ENCODE data around the gene MED25.

Gene MED25

DNA sequence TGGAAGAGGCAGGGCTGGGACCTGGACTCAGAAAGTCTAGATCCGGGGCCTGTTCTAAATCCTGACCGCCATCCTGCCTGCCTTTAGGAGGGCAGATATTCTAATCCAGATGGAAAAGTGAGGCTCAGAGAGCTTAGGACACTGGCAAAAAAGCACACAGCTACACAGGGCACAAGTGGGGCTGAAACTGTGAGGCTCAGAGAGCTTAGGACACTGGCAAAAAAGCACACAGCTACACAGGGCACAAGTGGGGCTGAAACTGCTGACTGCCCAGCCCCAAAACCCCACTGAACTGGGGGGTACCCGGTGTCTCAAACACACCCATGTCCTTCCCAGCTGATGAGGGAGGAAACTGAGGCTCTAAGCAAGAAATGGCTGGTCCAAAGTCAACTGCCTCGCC lies 57.1 kb downstream of the MED25 start:
- DNase-seq: no peak

DNA sequence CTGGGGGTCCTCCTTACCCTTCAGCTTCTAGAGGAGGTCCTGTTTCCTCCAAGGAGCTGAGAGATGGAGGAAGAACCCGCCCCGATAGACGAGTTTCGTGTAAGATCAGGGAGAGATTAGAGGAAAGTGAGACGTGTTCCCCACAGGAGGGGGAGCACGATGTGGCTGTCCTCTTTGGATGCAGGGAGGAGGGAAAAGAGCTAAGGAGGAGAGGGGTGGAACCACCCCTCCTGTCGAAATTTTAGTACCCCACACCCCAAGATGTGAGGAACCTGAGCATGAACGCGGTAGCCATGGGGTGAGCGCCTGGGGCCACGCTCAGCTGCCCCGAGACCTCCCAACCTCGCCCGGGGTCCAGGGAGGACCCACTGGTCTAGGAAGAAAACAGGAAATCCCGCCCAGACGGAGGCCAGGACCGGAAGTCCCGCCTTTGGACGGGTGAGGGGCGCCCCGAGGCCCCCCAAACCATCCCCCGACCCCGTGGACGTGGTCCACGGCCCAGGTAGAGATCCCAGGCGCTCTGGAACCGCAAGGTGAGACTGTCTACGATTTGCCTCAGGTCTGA lies 57.9 kb downstream of the MED25 start:
- DNase-seq: peak; percentile 78

DNA sequence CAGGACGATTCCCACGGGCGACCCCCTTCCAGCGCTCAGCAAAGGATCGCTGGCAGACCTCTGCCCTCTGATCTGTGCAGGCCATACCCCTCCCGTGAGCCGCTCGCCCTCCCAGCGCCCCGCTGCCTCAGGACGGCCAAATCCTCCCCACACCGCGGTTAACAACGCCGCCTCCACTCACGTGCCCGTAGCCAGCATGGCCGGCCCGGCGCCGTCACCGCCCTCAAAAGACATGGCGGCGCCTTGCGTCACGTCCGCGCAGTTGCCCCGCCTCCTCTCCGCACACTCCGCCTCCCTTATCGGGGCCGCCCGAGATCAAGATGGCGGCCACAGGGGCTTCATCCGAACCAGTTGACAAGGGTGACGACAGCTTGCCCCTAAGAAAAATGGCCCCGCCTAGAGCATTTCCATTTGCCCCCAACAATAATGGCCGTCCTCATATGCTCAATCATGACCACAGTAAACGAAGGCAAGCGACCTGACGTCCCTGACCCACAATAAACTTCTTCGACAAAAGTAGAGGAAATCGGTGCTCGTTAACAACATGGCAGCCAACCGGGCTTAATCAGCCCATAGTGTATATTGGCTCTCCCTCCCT lies 58.4 kb downstream of the MED25 start:
- peak; percentile 99 for DNase-seq

DNA sequence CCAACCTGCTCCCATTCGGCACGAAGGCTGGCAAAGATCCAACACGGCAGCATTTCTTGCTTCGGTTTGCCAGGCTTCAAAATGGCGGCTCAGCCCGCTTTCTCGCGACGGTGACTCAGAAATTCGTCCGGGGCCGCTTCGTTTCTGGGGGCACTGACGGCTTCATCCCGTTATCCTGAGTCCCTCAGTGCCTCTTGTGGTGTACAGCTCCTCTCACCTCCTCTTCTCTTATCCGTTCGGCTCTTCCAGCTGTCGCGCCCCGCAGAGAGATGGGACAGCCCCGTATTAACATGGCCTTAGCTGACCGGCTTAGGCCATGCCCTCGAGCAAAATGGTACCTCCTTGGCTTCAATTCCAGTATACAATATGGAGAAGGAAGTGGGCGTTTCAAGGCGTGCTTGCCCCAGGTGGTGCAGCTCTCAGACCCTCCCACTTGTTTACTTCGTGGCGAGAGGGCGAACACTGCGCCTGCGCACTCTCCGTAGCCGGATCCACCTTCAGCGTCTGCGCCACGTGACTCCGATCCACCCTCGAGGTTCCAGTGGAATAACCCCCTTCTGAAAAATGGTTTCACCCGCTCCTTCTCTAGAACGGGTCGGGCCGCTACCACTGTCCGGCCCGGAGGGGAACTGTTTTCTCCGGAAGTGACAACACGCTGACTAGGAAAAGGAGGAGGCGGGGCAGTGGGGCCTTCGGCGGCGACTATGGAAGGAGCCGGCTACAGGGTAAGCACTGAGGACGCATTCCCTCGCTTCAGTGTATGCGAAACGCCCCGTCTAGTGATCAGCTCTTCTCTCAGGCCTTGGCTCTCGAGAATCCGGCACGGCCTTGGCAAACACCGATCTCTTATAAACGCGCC lies 59.2 kb downstream of the MED25 start, which contains the start of the genes AKT1S1 and TBC1D17:
Gene AKT1S1, minus strand, starts transcription at position 336 of the 859 bp plus-strand sequence. CDS start 4,060 bp downstream, outside the sequence.
Gene TBC1D17, plus strand, starts transcription at position 683 of the 859 bp plus-strand sequence. Its CDS starts 22 bp downstream, at position 705.
- peak; percentile 100 for DNase-seq

DNA sequence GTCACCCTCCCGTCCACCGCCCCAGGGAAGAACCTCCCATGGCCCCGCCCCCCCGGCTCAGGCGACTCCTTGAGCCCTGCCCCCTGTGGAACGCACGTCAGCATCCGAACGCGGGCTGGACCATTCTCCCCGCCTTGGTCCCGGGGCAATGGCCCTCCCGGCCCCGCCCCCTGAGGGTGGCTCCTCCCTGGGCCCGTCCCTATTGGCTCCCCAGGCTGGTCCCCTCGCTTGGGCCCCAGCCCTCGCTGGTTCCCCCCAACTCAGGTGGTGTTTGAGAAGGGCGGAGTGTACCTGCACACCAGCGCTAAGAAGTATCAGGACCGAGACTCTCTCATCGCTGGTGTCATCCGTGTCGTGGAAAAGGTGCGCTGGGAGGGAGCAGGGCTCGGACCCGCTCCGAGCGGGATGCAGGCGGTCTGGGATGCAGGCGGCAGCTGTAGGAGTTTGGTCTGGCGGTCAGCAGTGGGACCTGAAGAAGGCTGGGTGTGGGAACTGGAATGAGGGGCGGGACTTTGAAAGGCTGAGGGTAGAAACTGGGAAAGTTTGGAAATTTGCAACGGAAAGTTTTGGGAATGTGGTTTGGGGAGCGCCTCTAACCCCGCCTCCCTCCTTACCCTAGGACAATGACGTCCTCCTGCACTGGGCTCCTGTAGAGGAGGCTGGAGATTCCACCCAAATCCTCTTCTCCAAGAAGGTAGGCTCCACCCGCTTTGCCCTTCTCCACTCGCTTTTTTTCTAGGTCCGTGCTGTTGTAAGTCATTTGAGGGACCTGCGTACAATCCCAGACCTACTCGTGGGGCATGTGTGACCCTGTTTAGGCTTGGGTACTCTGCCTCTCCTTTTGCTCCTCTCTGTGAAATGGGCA lies 60.0 kb downstream of the MED25 start:
- DNase-seq: peak; percentile 98

DNA sequence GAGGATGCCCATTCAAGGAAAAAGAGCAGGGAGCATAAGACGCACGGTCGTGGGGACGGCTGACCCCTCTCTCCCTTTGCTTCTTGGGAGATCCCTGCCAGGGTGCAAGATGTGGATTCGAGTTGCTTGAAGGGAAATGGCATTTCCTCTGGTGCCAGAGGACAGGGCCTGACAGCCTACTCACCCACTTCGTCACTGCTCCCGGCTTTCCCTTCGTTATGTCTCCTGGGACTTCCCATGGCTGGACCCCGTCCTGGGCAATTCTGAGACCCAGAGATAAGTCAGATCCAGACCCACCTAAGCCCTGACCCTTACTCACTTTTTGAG lies 60.6 kb downstream of the MED25 start:
- no peak for DNase-seq

DNA sequence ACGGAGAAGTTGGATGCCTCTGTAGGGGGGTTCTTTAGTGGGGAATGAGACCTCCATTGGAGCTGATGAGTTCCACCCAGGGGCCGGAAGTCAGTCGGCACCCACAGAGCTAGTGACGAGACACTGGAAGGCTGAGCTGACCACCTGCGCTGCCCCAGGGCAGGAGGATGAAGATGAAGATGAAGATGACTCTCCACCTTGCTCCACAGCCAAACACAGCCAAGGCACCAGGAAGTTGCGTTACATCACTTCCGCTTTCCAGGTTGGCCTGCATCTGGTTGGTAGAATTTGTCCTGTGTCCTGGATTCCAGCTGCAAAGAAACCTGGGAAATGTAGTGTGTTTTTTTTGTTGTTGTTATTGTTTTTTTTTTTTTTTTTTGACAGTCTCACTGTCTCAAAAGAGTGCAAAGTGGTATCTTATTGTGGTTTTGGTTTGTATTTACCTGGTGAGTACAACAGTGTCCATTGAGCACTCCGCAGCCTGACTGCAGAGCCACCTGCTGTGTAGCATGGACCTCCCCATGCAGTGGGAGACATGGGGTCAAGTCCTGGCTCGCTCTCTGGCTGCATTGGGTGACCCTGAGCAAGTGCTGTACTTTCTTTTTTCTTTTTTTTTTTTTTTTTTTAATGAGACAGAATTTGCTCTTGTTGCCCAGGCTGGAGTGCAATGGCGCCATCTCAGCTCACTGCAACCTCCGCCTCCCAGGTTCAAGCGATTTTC lies 61.3 kb downstream of the MED25 start:
- no peak for DNase-seq

DNA sequence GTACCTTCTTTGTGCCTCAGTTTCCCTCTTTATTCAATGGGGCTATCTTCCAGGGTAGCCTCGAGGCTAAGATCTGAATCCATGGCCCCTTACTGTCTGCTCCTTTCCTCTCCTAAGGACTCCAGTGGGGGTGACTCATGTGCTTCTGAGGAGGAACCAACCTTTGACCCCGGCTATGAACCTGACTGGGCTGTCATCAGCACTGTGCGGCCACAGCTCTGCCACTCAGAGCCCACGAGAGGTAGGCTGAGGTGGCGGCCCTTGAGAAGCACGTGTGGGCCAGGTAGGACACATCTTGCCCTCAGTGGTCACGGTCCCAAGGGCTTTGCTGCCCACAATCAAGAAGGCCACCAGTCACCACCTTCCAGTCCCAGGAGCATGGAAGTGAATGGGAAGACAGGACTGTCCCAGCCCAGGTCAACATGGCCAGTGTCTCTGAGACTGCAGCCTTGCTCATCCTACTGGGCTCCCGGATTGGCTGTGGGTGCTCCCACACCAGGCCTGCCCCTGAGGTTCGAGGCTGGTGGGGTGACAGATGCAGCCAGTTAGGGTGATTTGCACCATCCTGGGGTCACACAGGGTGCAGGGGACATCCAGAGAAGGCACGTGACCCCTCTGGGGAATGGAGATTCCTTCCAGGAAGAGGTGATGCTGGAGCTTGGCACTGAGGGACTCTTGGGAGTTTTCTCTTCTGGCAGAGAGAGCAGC lies 62.2 kb downstream of the MED25 start:
- no peak for DNase-seq

DNA sequence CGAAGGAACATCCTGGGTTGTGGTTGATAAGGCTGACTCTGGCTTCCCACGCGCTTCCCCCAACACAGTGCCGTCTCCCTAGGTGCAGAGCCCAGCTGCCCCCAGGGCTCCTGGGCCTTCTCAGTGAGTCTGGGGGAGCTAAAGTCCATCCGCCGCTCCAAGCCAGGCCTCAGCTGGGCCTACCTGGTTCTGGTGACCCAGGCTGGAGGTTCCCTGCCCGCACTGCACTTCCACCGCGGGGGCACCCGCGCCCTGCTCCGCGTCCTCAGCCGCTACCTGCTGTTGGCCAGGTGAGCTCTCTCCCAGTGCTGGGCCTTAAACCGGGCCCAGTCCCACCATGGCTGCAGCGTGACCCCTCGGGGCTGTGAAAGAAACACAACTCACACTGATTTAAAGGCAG lies 63.1 kb downstream of the MED25 start:
- DNase-seq: no peak

DNA sequence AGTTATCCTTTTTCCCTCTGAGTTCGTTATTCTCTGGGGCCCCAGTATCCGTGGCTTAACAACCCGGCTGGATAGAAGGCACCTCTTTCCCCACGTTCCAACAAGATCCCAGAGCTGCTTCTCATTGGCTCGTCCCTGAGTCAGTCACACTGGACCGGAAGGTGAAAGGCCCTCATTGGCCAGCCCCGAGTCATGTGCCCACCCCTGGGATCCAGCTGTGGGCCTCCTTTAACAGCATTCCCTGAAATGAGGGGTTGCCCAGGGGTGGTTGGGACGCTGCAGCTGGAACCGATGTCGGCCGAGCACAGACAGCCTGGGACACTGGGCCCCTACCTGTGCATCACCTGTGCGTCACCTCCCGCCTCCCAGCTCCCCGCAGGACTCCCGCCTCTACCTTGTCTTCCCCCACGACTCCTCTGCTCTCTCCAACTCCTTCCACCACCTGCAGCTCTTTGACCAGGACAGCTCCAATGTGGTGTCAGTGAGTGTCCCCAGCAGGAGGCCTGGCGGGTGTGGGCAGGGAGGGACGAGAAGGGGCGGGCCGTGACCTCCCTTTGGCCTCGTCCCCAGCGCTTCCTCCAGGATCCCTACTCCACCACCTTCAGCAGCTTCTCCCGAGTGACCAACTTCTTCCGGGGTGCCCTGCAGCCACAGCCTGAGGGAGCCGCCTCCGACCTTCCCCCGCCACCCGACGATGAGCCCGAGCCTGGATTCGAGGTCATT lies 63.7 kb downstream of the MED25 start:
- no peak for DNase-seq

DNA sequence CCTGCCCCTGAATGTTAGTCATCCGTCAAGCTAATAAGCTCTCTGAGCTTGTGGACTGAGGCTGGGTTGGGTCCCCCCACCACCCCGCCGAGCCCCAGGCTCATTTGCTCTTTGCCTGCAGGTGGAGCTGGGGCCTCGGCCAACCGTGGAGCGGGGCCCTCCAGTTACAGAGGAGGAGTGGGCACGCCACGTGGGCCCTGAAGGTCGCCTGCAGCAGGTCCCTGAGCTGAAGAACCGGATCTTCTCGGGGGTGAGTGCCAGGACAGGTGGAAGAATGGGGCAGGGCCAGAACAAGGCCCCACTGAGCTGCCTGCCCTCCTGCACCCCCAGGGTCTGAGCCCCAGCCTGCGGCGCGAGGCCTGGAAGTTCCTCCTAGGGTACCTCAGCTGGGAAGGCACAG lies 64.6 kb downstream of the MED25 start:
- no peak for DNase-seq

DNA sequence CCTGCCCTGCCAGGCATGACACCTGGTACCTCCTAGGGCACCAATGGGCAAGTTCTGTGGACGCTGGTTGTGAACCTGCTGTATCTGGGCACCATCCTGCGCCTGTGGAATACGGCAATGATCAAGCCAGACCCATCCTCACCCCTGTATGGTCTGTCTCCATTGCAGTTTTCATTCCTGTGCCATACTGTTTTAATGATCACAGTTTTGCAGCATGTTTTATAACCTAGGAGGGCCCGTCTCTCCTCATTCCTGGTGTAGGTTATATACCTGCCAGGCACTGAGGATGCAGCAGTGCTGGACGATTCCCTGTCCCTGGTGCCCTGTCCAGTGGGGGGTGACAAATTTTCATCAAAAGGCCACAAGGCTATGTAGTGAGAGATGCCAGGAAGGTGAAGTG lies 65.0 kb downstream of the MED25 start:
- DNase-seq: no peak

DNA sequence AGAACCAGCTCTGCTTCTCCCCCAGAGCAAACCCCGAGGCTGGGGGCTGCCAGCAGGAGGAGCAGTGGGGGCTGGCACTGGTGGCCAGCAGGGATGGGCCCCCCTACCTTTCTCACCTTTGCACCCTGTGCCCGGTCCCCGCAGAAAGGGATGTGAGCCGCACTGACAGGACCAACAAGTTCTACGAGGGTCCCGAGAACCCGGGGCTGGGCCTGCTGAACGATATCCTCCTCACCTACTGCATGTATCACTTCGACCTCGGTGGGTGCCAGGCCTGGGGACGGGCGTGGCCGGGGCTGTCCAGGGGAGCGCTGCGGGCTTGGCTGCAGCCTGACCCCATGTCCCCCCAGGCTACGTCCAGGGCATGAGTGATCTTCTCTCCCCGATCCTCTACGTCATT lies 66.0 kb downstream of the MED25 start:
- no peak for DNase-seq

DNA sequence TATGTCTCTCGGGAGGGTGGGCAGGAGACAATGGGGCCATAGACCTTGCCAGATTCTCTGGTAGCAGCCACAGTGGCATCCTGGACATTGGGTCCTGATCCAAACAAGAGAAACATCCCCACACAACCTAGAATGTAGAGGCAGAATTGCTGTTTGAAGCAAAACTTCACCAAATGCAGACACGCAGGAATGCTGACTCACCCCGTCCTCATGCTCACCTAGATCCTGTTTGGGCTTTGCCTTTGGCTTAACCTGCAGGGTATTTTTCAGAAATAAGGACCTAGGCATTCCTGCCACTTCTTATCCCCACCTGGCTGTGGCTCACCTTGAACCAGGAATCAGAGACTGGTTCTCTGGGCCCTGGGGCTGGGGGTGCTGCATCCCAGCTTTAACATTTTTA lies 66.7 kb downstream of the MED25 start:
- no peak for DNase-seq
